ENCODE data around the gene SLC25A45.

Gene SLC25A45

GRCh38 chr11:65404638-65405339, 22.3 kb upstream of the SLC25A45 start:
- no peak for DNase-seq (ENCODE audit: low read depth in 2 of 2, low spot score in 1 of 2)

GRCh38 chr11:65404210-65404609, 21.8 kb upstream of the SLC25A45 start:
- no peak for DNase-seq (ENCODE audit: low read depth in 2 of 2, low spot score in 1 of 2)

- no peak for DNase-seq (ENCODE audit: low read depth in 2 of 2, low spot score in 1 of 2)
Measured at GRCh38 chr11:65403607-65404121, 21.2 kb upstream of the SLC25A45 start.

GRCh38 chr11:65402790-65403189, 20.3 kb upstream of the SLC25A45 start:
- DNase-seq (ENCODE audit: low read depth in 2 of 2, low spot score in 1 of 2): no peak

GRCh38 chr11:65401803-65402248, 19.4 kb upstream of the SLC25A45 start:
- no peak for DNase-seq (ENCODE audit: low read depth in 2 of 2, low spot score in 1 of 2)

- no peak for DNase-seq (ENCODE audit: low read depth in 2 of 2, low spot score in 1 of 2)
Measured at GRCh38 chr11:65401073-65401802, 18.8 kb upstream of the SLC25A45 start.

GRCh38 chr11:65400307-65401072, 18.0 kb upstream of the SLC25A45 start:
- no peak for DNase-seq (ENCODE audit: low read depth in 2 of 2, low spot score in 1 of 2)

- no peak for DNase-seq (ENCODE audit: low read depth in 2 of 2, low spot score in 1 of 2)
Measured at GRCh38 chr11:65399845-65400244, 17.4 kb upstream of the SLC25A45 start.

- DNase-seq (ENCODE audit: low read depth in 2 of 2, low spot score in 1 of 2): no peak
Measured at GRCh38 chr11:65399249-65399648, 16.8 kb upstream of the SLC25A45 start.

GRCh38 chr11:65398362-65398910, 16.0 kb upstream of the SLC25A45 start:
- DNase-seq (ENCODE audit: low read depth in 2 of 2, low spot score in 1 of 2): no peak

GRCh38 chr11:65396769-65397745, 14.6 kb upstream of the SLC25A45 start:
- DNase-seq (ENCODE audit: low read depth in 2 of 2, low spot score in 1 of 2): no peak

- no peak for DNase-seq (ENCODE audit: low read depth in 2 of 2, low spot score in 1 of 2)
Measured at GRCh38 chr11:65395961-65396530, 13.6 kb upstream of the SLC25A45 start.

GRCh38 chr11:65394125-65394536, 11.7 kb upstream of the SLC25A45 start:
- DNase-seq (ENCODE audit: low read depth in 2 of 2, low spot score in 1 of 2): no peak

- no peak for DNase-seq (ENCODE audit: low read depth in 2 of 2, low spot score in 1 of 2)
Measured at GRCh38 chr11:65393513-65394079, 11.2 kb upstream of the SLC25A45 start.

GRCh38 chr11:65392899-65393298, 10.5 kb upstream of the SLC25A45 start:
- no peak for DNase-seq (ENCODE audit: low read depth in 2 of 2, low spot score in 1 of 2)

- no peak for DNase-seq (ENCODE audit: low read depth in 2 of 2, low spot score in 1 of 2)
Measured at GRCh38 chr11:65392186-65392829, 9.9 kb upstream of the SLC25A45 start.

- no peak for DNase-seq (ENCODE audit: low read depth in 2 of 2, low spot score in 1 of 2)
Measured at GRCh38 chr11:65390996-65391395, 8.6 kb upstream of the SLC25A45 start.

GRCh38 chr11:65390099-65390941, 7.9 kb upstream of the SLC25A45 start:
- no peak for DNase-seq (ENCODE audit: low read depth in 2 of 2, low spot score in 1 of 2)

Data from stimulated activated CD8-positive, alpha-beta memory T cell treated with anti-CD3 and anti-CD28 coated beads, Interleukin-4, amount 100 ng/mL, for 1 hour (primary cell).